ENCODE results near the gene SDK2.

The SDK2 gene

GRCh38 chr17:73498176-73498575, 146.1 kb downstream of the SDK2 start:
- DNase-seq: no peak

GRCh38 chr17:73497721-73498120, 146.5 kb downstream of the SDK2 start:
- DNase-seq: no peak

- no peak for DNase-seq
Observed at GRCh38 chr17:73496232-73496631, 148.0 kb downstream of the SDK2 start.

GRCh38 chr17:73495641-73496040, 148.6 kb downstream of the SDK2 start:
- DNase-seq: no peak

- DNase-seq: no peak
Observed at GRCh38 chr17:73494950-73495349, 149.3 kb downstream of the SDK2 start.

- no peak for DNase-seq
Observed at GRCh38 chr17:73493956-73494926, 150.0 kb downstream of the SDK2 start.

- no peak for DNase-seq
Observed at GRCh38 chr17:73492821-73493814, 151.1 kb downstream of the SDK2 start.

- DNase-seq: no peak
Observed at GRCh38 chr17:73492125-73492820, 152.0 kb downstream of the SDK2 start.

- no peak for DNase-seq
Observed at GRCh38 chr17:73491648-73492047, 152.6 kb downstream of the SDK2 start.

- no peak for DNase-seq
Observed at GRCh38 chr17:73490851-73491250, 153.4 kb downstream of the SDK2 start.

- DNase-seq: no peak
Observed at GRCh38 chr17:73489991-73490390, 154.3 kb downstream of the SDK2 start.

GRCh38 chr17:73489333-73489732, 154.9 kb downstream of the SDK2 start:
- DNase-seq: no peak

- DNase-seq: no peak
Observed at GRCh38 chr17:73485130-73485529, 159.1 kb downstream of the SDK2 start.

GRCh38 chr17:73482894-73483293, 161.4 kb downstream of the SDK2 start:
- DNase-seq: no peak

GRCh38 chr17:73482251-73482716, 162.0 kb downstream of the SDK2 start:
- no peak for DNase-seq

- no peak for DNase-seq
Observed at GRCh38 chr17:73481676-73482075, 162.6 kb downstream of the SDK2 start.

GRCh38 chr17:73480740-73481139, 163.5 kb downstream of the SDK2 start:
- DNase-seq: peak in 1 of 2 donors; percentile 4

- DNase-seq: no peak
Observed at GRCh38 chr17:73478768-73479424, 165.3 kb downstream of the SDK2 start.

- no peak for DNase-seq
Observed at GRCh38 chr17:73478334-73478733, 165.9 kb downstream of the SDK2 start.

- DNase-seq: no peak
Observed at GRCh38 chr17:73476890-73477350, 167.3 kb downstream of the SDK2 start.

- DNase-seq: peak; percentile 17 to 36
Observed at GRCh38 chr17:73474370-73474988, 169.8 kb downstream of the SDK2 start.
